Peyer's patch (tissue), 4 donors: ENCODE results near the gene GIGYF1.
"Not testable (repeated sequence)": the region's sequence is repeated elsewhere in the genome, so short reads cannot be mapped to it uniquely, and the experiment has no call there.

ENCODE experiments used
- CTCF ChIP-seq, 6 experiments: fragments of 450-650 bp in 4 of 6; fragments of 200-600 bp in 2 of 6; sonication (generic) in 1 of 6; IDR thresholded peaks; one replicate each; pipeline ENCODE4 v1.5.1; 2017 to 2019; ENCODE audit warnings: antibody characterized with exemption in 6 of 6, mild to moderate bottlenecking in 3 of 6, moderate library complexity in 1 of 6
- POLR2A ChIP-seq, 2 donors: fragments of 450-650 bp; IDR thresholded peaks; one replicate each; pipeline ENCODE4 v1.5.1; 2017; ENCODE audit warnings: antibody characterized with exemption in 2 of 2, mild to moderate bottlenecking in 2 of 2, moderate library complexity in 2 of 2

GRCh38 chr7:100701089-100701488 lies 7.0 kb upstream of the GIGYF1 start:
- not testable (repeated sequence) for TF ChIP-seq CTCF, POLR2A (IDR thresholded peaks at IDR 0.05)
